Endothelial cell of umbilical vein (primary cell): ENCODE results near the gene KRT23. TPM values are rescaled to one million over a fixed set of nuclear protein-coding genes. Genes with fewer than 3 reads are reported as not detected.

ENCODE experiments used
- BruUV-seq: library from RNA; stranded (reverse); fragments of 400-500 nt; replicated peaks from 2 replicates; lab custom pipeline; 2021; lab: Mats Ljungman, UMichigan
- CTCF ChIA-PET: fragments of 300-600, 350-600 bp; sonication (Branson Sonifier 250); formaldehyde crosslinking; loops from one replicate; lab custom pipeline; 2021; ENCODE audit warnings: antibody characterized with exemption, inconsistent platforms; lab: Charles Lee
- POLR2A ChIA-PET: fragments of 300-600, 350-600 bp; sonication (Branson Sonifier 250); formaldehyde crosslinking; loops from one replicate; lab custom pipeline; 2021; ENCODE audit warnings: antibody characterized with exemption, inconsistent platforms; lab: Charles Lee
- DNase-seq: peaks from one replicate; pipeline ENCODE4 v3.0.0-alpha.2; 2011; ENCODE audit warnings: low read depth, low spot score
- FAIRE-seq: peaks from 2 replicates; lab custom pipeline; 2011; peaks lifted over from hg19 to GRCh38; lab: Jason Lieb, UNC
- H2AFZ ChIP-seq: 2 replicates; pipeline ENCODE4 v1.6.0; 2012; ENCODE audit warnings: low read depth, low read length, control low read depth, inconsistent platforms
- H3K27ac ChIP-seq: 2 replicates; pipeline ENCODE4 v1.5.1; 2011; ENCODE audit warnings: low read depth, mild to moderate bottlenecking, control low read depth, low read length, moderate library complexity; ENCODE audit not compliant: insufficient read depth
- H3K27me3 ChIP-seq, 2 experiments: 2 replicates each; pipeline versions ENCODE4 v1.6.0 to v1.6.1; 2011; ENCODE audit warnings: low read length in 2 of 2, mixed read lengths in 1 of 2; ENCODE audit not compliant: control insufficient read depth in 2 of 2, insufficient read depth in 2 of 2
- H3K36me3 ChIP-seq, 2 experiments: 2 replicates in 1 of 2; 3 replicates in 1 of 2; pipeline ENCODE4 v1.5.1; 2011; ENCODE audit warnings: low read length in 2 of 2, mild to moderate bottlenecking in 1 of 2, moderate library complexity in 1 of 2; ENCODE audit not compliant: control insufficient read depth in 2 of 2, insufficient read depth in 2 of 2; ENCODE audit errors: extremely low read depth in 1 of 2
- H3K4me1 ChIP-seq: 3 replicates; pipeline ENCODE4 v1.5.1; 2011; ENCODE audit warnings: mild to moderate bottlenecking, low read length; ENCODE audit not compliant: control insufficient read depth, insufficient read depth; ENCODE audit errors: extremely low read depth
- H3K4me2 ChIP-seq: 2 replicates; pipeline ENCODE4 v1.6.1; 2011; ENCODE audit warnings: low read length, control low read depth, mixed read lengths; ENCODE audit not compliant: insufficient read depth
- H3K4me3 ChIP-seq, 3 experiments: fragments of 200-600 bp in 1 of 3; sonication (generic), shearing (Covaris generic) in 1 of 3; replicated peaks in 1 of 3; 2 replicates each; pipeline ENCODE4 v1.5.1; 2011 to 2016; ENCODE audit warnings: control low read depth in 3 of 3, low read length in 3 of 3, mild to moderate bottlenecking in 2 of 3, inconsistent platforms in 1 of 3, low read depth in 1 of 3, moderate library complexity in 1 of 3; ENCODE audit not compliant: insufficient read depth in 1 of 3
- H3K79me2 ChIP-seq: 2 replicates; pipeline ENCODE4 v1.6.0; 2012; ENCODE audit warnings: low read length, inconsistent platforms; ENCODE audit not compliant: control insufficient read depth, insufficient read depth
- H3K9ac ChIP-seq: replicated peaks from 2 replicates; pipeline ENCODE3; 2011; ENCODE audit warnings: low read length, control low read depth; ENCODE audit not compliant: insufficient read depth; ENCODE audit errors: extremely low read depth
- H3K9me1 ChIP-seq: replicated peaks from 3 replicates; pipeline ENCODE4 v1.6.0; 2011; ENCODE audit warnings: mild to moderate bottlenecking, low read length; ENCODE audit not compliant: control insufficient read depth, insufficient read depth; ENCODE audit errors: extremely low read depth
- H3K9me3 ChIP-seq: replicated peaks from 2 replicates; pipeline ENCODE4 v1.5.1; 2012; ENCODE audit warnings: low read length, inconsistent platforms; ENCODE audit not compliant: control insufficient read depth, insufficient read depth
- H4K20me1 ChIP-seq: replicated peaks from 2 replicates; pipeline ENCODE3; 2011; ENCODE audit warnings: mild to moderate bottlenecking, low read length; ENCODE audit not compliant: control insufficient read depth, insufficient read depth; ENCODE audit errors: extremely low read depth
- EZH2 ChIP-seq: IDR thresholded peaks from 2 replicates; pipeline ENCODE4 v1.6.1; 2012; ENCODE audit warnings: borderline replicate concordance, low read depth, mild to moderate bottlenecking, moderate library complexity, low read length, inconsistent platforms; ENCODE audit not compliant: severe bottlenecking
- FOS ChIP-seq: IDR thresholded peaks from 2 replicates; pipeline ENCODE4 v1.6.1; 2011; ENCODE audit warnings: mild to moderate bottlenecking, low read length, moderate library complexity, borderline replicate concordance; ENCODE audit not compliant: insufficient read depth
- GATA2 ChIP-seq: IDR thresholded peaks from 2 replicates; pipeline ENCODE4 v1.7.0; 2011; ENCODE audit warnings: low read depth, mild to moderate bottlenecking, moderate library complexity, mixed read lengths, low read length; ENCODE audit not compliant: insufficient read length, insufficient read depth
- JUN ChIP-seq: IDR thresholded peaks from 2 replicates; pipeline ENCODE4 v1.6.1; 2011; ENCODE audit warnings: borderline replicate concordance, low read depth; ENCODE audit not compliant: insufficient read length, insufficient read depth
- MYC ChIP-seq: IDR thresholded peaks from one replicate; pipeline ENCODE4 v1.6.1; 2011; ENCODE audit warnings: mild to moderate bottlenecking, low read depth, low read length
- POLR2A ChIP-seq: IDR thresholded peaks from 2 replicates; pipeline ENCODE4 v1.6.1; 2012; ENCODE audit warnings: low read depth, mild to moderate bottlenecking, control low read depth, low read length
- dilution Hi-C: fragments of 300-500 bp; cut with MboI; formaldehyde crosslinking; loops from one replicate; pipeline ENCODE4 v1.15.0; 2019; ENCODE audit warnings: low sequenced_read_pairs; ENCODE audit not compliant: extremely low pct_ligation_motif_present
- intact Hi-C: fragments of 100-400 bp; cut with micrococcal nuclease; formaldehyde crosslinking; loops from one replicate; pipeline ENCODE4 v1.10.0; 2022
- polyA plus RNA-seq, 4 experiments: library from polyadenylated mRNA; depleted of rRNA in 3 of 4; stranded (reverse) in 3 of 4; unstranded in 1 of 4; fragments of >200 nt; gene quantifications; 2 replicates each; pipeline versions ENCODE4 v1.2.1 to v1.2.3, GENCODE V29; 2011 to 2012; ENCODE audit warnings: missing spikeins in 1 of 4
- total RNA-seq: library from RNA; stranded (reverse); gene quantifications from 2 replicates; pipeline ENCODE4 v1.2.3, GENCODE V29; 2021
- TF ChIP-seq, protein P1 (sequence below): IDR thresholded peaks from 2 replicates; pipeline ENCODE4 v1.6.1; 2011; ENCODE audit not compliant: insufficient read depth, insufficient read length

KRT23 gene
- total and polyA plus RNA-seq, 2 donors (not counting 3 experiments of a cell fraction or from before 2014, with no cell fraction given) = not detected

DNA sequence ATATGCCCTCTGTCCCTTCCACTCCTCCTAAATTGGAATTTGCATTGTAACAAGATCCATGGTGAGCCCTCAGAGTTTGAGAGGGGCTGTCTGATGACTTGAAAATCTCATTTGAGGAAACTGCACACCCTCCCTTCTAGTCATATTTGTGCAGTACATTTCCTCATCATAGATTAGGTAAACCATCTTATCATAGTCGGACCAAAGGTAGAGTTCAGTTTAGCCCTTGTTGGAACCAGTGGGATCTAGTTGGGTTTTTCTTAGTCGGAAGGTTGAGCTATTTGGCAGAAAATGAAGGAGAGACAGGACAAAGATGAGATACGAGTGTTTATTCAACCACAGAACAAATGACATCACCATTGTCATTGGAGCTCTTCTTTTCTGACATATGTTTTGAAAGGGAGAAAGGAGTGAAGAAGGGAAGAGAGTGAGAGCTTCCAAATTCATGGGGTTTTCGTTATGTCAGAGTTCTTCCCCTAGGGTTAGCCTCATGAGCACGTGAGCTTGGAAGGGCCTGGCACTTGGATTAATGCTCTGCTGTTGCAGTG, 36.6 kb downstream of the KRT23 start:
- POLR2A ChIA-PET = no interaction called here

DNA sequence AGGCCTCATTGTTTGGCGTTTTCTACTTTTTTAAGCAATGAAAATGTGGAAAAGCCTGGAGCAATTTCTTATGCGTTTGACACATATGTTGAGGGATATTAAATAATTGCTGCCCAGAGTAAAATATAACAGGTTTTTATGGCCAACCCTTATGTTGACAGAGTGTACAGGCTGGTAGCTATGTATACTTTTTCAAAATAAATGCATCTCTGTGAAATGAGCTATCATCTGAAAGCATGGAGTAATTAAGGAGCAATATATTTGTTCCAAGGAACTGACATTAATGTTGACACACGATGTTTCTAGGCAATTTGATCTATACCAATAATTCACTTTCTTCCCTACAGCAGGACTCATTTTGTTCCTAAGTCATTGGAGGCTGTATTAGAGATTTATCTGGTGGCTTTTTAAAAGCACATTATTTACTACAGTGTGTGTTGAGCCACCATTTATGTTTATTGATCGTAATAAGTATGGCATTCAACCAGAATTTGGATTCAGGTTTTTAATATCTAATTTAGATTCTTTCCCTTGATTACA, 40.5 kb downstream of the KRT23 start:
- POLR2A ChIA-PET = no interaction called here
- no peak for TF ChIP-seq MYC
- TF ChIP-seq POLR2A = no peak
- TF ChIP-seq, protein P1, sequence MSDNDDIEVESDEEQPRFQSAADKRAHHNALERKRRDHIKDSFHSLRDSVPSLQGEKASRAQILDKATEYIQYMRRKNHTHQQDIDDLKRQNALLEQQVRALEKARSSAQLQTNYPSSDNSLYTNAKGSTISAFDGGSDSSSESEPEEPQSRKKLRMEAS = no peak
- no peak for TF ChIP-seq JUN
- no peak for TF ChIP-seq GATA2
- no peak for TF ChIP-seq EZH2
- no peak for TF ChIP-seq FOS
- Histone ChIP-seq H3K27ac (no peak overlapping the region), H3K4me1 (no peaks in the 10 kb centered on the region), H3K27me3 (peaks cover 0 to 3% of the 10 kb centered on the region in 2 experiments), H3K4me2 (no peak overlapping the region), H3K79me2 (no peaks in the 10 kb centered on the region), H3K9ac (no peak overlapping the region), H2AFZ (no peak overlapping the region), H4K20me1 (no peaks in the 10 kb centered on the region), H3K9me3 (no peaks in the 10 kb centered on the region), H3K36me3 (no peaks in the 10 kb centered on the region), H3K9me1 (no peaks in the 10 kb centered on the region), H3K4me3 (no peak overlapping the region)
- intact Hi-C loops (no loop called here), dilution Hi-C loops (no loop called here)
- FAIRE-seq = no peak
- BruUV-seq = no TSS peak
- no peak for DNase-seq
- CTCF ChIA-PET = no interaction called here

More for the DNA sequence above, 36.6 kb downstream of the KRT23 start:
- Histone ChIP-seq H3K9me1 (no peaks in the 10 kb centered on the region), H3K4me1 (no peaks in the 10 kb centered on the region), H2AFZ (no peak overlapping the region), H3K27ac (no peak overlapping the region), H4K20me1 (no peaks in the 10 kb centered on the region), H3K9ac (no peak overlapping the region), H3K27me3 (peaks cover 0 to 2% of the 10 kb centered on the region in 2 experiments), H3K36me3 (no peaks in the 10 kb centered on the region), H3K4me3 (no peak overlapping the region), H3K79me2 (no peaks in the 10 kb centered on the region), H3K4me2 (no peak overlapping the region), H3K9me3 (no peaks in the 10 kb centered on the region)
- CTCF ChIA-PET = interaction anchor here (1.4 to 4.0 kb wide), 2 partner anchors 422 to 648 kb away, joined by 5 to 20 read pairs; no protein-coding TSS in a partner anchor
- no TSS peak for BruUV-seq
- DNase-seq (no peak), FAIRE-seq (no peak)
- intact Hi-C loops (no loop called here), dilution Hi-C loops (no loop called here)
- TF ChIP-seq, protein P1 = no peak
- no peak for TF ChIP-seq POLR2A
- TF ChIP-seq GATA2 = no peak
